NOMO-1 treated with dmso at 0.1 percent for 144 hours (cell line): ENCODE measurements around the gene ZCCHC3.

Experiments
- DNase-seq: peaks from one replicate; lab custom pipeline; 2025; ENCODE audit not compliant: unreplicated experiment; lab: John Stamatoyannopoulos, UW

The ZCCHC3 gene

GRCh38 chr20:278607-279571 lies 18.5 kb upstream of the ZCCHC3 start:
- DNase-seq: no peak

DNA sequence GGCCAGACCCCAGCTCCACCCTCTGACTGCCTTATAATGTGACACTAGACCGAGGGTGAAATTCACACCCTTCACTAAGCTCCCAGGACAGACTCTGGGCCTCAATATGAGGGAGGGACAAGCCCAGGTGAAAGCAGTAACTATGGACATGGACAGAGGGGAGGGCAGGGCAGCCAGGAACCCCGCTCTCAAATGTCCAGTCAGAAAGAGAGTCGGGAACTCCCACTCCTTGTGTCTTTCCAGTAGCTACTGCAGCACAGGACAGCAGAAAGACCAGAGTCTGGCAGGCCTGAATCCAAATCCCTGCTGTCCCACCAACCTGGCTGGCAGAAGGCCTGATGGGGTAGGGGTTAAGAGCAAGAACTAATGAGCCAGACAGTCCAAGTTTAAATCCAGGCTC lies 13.2 kb upstream of the ZCCHC3 start:
- DNase-seq: no peak

GRCh38 chr20:286508-286907 lies 10.9 kb upstream of the ZCCHC3 start:
- DNase-seq: no peak

GRCh38 chr20:288956-289692 lies 8.2 kb upstream of the ZCCHC3 start:
- no peak for DNase-seq

- DNase-seq: no peak
These were observed 7.7 kb upstream of the ZCCHC3 start for GRCh38 chr20:289693-290083.

- peak; percentile 83 for DNase-seq
These were observed 7.1 kb upstream of the ZCCHC3 start, which contains the start of gene C20orf96 for GRCh38 chr20:290084-290831. C20orf96 (minus strand) TSS chr20:290750; CDS start chr20:290610, 140 bp downstream.

DNA sequence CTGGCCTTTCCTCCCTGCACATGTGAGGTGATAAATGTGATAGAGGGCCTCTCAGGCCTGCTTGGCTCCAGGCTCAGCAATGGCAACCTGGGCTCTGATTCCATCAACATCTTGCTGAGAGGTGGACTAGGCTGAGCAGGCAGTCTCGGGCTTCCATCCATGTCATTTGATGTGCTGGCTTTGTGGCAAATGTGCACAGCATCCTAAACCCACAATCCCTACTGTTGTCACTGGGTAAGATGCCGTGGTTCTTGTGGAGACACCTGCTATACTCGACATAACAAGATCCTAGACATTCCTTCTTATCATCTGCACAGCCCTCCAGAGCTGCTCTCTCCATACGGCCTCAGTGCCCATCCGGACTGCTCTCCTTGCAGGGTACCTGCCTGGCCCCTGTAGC lies 2.8 kb upstream of the ZCCHC3 start:
- DNase-seq: no peak

DNA sequence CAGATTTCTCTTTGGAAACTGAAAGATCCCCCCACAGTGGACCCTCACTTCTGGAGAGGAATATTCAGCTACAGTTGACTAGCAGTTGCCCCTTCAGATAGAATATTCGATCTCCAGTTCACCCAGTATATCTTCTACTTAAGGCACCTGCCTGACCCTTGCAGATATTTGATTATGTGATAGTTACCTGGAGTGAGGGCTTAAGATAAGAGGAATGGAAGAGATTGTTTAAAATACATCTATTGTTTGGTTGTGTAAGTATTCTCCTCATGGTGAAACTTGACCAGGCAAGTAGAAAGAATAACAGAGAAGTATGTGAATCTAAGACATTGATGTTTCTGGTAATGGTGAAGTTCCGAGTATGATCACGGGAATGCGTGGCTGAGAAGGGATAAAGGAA lies 1.6 kb upstream of the ZCCHC3 start:
- no peak for DNase-seq

- DNase-seq: peak; percentile 12
These were observed 780 bp downstream of the ZCCHC3 start for GRCh38 chr20:297925-298775.

- no peak for DNase-seq
These were observed 1.5 kb downstream of the ZCCHC3 start for GRCh38 chr20:298776-299391.

- peak; percentile 5 for DNase-seq
These were observed 3.1 kb downstream of the ZCCHC3 start for GRCh38 chr20:300345-300990.

DNA sequence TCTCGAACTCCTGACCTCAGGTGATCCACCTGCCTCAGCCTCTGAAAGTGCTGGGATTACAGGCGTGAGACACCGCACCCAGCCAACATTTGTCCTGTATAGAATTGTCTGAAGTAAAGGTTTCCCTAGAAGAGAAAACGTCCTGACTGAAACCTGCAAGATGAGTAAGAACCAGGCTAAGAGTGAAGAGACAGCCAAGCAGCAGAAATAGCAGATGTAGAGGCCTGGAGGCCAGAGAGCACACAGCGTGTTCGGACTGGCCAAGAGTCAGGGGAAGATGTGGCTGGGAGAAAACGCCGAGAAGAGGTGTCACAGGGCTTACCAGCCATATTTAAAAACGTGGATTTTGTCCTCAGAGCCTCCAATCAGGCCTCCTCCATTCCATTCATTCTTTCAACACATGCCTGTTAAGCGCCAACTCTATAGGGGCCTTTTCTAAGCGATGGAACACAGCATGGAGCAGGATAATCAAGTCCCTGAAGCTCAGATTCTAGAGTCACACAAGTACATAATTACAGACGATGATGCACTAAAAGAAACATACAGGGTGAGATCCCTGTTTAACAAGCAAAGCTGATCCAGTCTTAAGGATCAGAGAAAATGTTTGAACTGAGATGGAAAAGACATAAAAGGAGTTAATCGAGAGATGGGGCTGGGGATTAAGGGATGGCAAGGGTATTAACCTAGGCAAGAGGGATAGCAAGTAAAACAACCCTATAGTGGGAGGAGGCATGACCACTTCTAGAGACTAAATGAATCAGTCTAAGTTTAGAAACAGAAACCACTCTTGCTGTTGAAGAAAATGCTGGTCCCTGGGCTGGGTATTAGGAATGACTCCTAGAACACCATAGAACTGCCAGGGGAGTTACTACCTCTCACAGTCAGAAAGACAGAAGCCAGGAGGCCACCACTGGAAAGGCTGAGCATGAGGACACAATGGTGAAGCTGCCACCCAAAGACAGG lies 4.8 kb downstream of the ZCCHC3 start:
- no peak for DNase-seq

DNA sequence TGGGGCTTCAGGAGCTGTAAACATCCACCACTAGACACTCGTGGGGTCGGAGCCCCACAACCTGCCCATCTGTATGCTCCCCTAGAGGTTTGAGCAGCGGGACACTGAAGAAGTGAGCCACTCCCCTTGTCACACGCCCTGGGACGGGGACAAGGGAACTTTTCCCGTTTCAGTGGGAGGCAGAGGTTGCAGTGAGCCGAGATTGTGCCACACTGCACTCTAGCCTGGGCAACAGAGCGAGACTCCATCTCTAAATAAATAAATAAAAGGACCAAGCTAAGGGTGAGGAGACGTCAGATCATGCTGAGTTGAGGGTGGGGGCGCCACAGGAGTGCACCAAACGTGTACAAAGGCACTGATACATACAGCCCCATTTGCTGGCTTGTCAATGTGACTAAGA lies 8.4 kb downstream of the ZCCHC3 start:
- no peak for DNase-seq

- DNase-seq: no peak
These were observed 11.2 kb downstream of the ZCCHC3 start for GRCh38 chr20:308427-309038.

- DNase-seq: no peak
These were observed 12.0 kb downstream of the ZCCHC3 start for GRCh38 chr20:309306-309840.

- DNase-seq: peak; percentile 69
These were observed 12.7 kb downstream of the ZCCHC3 start for GRCh38 chr20:309841-310644.

DNA sequence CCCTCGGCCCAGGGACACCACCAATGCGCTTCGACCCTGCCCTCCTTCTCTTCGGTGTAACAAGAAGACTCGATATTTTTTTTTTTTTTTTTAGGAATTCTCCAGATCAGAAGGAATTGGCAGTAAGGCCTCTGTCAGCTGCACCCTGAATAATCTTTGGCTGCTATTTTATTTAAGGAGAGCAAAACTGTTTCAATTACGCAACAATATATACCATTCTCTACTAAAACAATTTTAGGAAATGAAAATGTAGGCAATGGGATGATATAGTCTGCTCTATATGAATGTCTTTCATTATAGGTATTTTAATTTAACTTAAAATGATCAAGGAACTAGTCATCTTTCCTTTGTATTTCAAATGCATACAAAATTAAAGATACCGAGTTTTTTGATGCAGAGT lies 13.3 kb downstream of the ZCCHC3 start:
- DNase-seq: no peak
